HepG2 (cell line): Measurements from ENCODE around the gene APC2. TPM values are rescaled to one million over a fixed set of nuclear protein-coding genes. Genes with fewer than 3 reads are reported as not detected.

Experiments used
- BCLAF1 ChIP-seq: fragments of 450-650 bp; IDR thresholded peaks from 2 replicates; pipeline ENCODE4 v1.6.1; 2017; ENCODE audit warnings: mild to moderate bottlenecking
- CSRNP1 ChIP-seq: sonication (generic); formaldehyde crosslinking; IDR thresholded peaks from 2 replicates; pipeline ENCODE4 v1.8.1; 2023; ENCODE audit warnings: mild to moderate bottlenecking, missing genetic modification reagents
- HNRNPLL ChIP-seq: fragments of 200-400 bp; formaldehyde crosslinking; IDR thresholded peaks from 2 replicates; pipeline ENCODE4 v1.6.1; 2017; ENCODE audit warnings: mild to moderate bottlenecking, low read depth, low read length; ENCODE audit not compliant: poor library complexity, severe bottlenecking
- HOXA7 ChIP-seq: sonication (generic); formaldehyde crosslinking; IDR thresholded peaks from 2 replicates; pipeline ENCODE4 v1.8.1; 2022; ENCODE audit warnings: mild to moderate bottlenecking, missing genetic modification reagents, moderate library complexity
- RARA ChIP-seq: IDR thresholded peaks from 2 replicates; pipeline ENCODE4 v1.6.1; 2016; ENCODE audit warnings: missing genetic modification reagents, missing compliant biosample characterization
- RELA ChIP-seq: sonication (generic); formaldehyde crosslinking; IDR thresholded peaks from 2 replicates; pipeline ENCODE4 v1.4.0; 2020; ENCODE audit warnings: missing genetic modification reagents
- TP53 ChIP-seq: sonication (generic); formaldehyde crosslinking; conservative IDR thresholded peaks from 2 replicates; pipeline ENCODE4 v1.4.0; 2020; ENCODE audit warnings: missing genetic modification reagents
- ZBTB39 ChIP-seq: sonication (generic); formaldehyde crosslinking; IDR thresholded peaks from 2 replicates; pipeline ENCODE4 v1.5.0; 2020; ENCODE audit warnings: missing genetic modification reagents
- ZNF460 ChIP-seq: sonication (generic); formaldehyde crosslinking; IDR thresholded peaks from 2 replicates; pipeline ENCODE4 v1.5.1; 2020; ENCODE audit warnings: missing genetic modification reagents, mild to moderate bottlenecking, borderline replicate concordance
- ZNF761 ChIP-seq: sonication (generic); formaldehyde crosslinking; conservative IDR thresholded peaks from 2 replicates; pipeline ENCODE4 v1.4.0; 2020; ENCODE audit warnings: mild to moderate bottlenecking, missing genetic modification reagents
- ZSCAN20 ChIP-seq: sonication (generic); formaldehyde crosslinking; IDR thresholded peaks from 2 replicates; pipeline ENCODE4 v1.4.0; 2020; ENCODE audit warnings: missing genetic modification reagents, mild to moderate bottlenecking, borderline replicate concordance
- polyA plus RNA-seq, 8 experiments: library from polyadenylated mRNA; depleted of rRNA in 3 of 8; stranded (reverse) in 7 of 8; unstranded in 1 of 8; fragments of >200 nt; fragmentation: Illumina TruSeq in 4 of 8; extraction: Trizol in 4 of 8; gene quantifications; 2 replicates each; pipeline versions ENCODE4 v1.2.1 to v1.2.3, GENCODE V29; 2011 to 2016; ENCODE audit warnings: low read depth in 4 of 8, missing spikeins in 1 of 8, mixed read lengths in 1 of 8; ENCODE audit not compliant: insufficient read depth in 1 of 8
- total RNA-seq, 5 experiments: library from RNA; depleted of rRNA; stranded (reverse); fragments of >200 nt; fragmentation: Illumina TruSeq; extraction: Trizol; gene quantifications; 2 replicates each; pipeline ENCODE4 v1.2.3, GENCODE V29; 2016; ENCODE audit warnings: low read depth in 1 of 5
- TF ChIP-seq, protein P1 (sequence below): sonication (generic); formaldehyde crosslinking; IDR thresholded peaks from 2 replicates; pipeline ENCODE4 v1.5.0; 2020; ENCODE audit warnings: mild to moderate bottlenecking, missing genetic modification reagents, borderline replicate concordance
- TF ChIP-seq, protein P2 (sequence below): sonication (generic); formaldehyde crosslinking; IDR thresholded peaks from 2 replicates; pipeline ENCODE4 v1.4.0; 2020; ENCODE audit warnings: missing genetic modification reagents

APC2 gene
- total and polyA plus RNA-seq, 2 of the 13 experiments (the other 11 are each of a cell fraction or from before 2014, with no cell fraction given): 0.08 to 0.22 TPM

DNA sequence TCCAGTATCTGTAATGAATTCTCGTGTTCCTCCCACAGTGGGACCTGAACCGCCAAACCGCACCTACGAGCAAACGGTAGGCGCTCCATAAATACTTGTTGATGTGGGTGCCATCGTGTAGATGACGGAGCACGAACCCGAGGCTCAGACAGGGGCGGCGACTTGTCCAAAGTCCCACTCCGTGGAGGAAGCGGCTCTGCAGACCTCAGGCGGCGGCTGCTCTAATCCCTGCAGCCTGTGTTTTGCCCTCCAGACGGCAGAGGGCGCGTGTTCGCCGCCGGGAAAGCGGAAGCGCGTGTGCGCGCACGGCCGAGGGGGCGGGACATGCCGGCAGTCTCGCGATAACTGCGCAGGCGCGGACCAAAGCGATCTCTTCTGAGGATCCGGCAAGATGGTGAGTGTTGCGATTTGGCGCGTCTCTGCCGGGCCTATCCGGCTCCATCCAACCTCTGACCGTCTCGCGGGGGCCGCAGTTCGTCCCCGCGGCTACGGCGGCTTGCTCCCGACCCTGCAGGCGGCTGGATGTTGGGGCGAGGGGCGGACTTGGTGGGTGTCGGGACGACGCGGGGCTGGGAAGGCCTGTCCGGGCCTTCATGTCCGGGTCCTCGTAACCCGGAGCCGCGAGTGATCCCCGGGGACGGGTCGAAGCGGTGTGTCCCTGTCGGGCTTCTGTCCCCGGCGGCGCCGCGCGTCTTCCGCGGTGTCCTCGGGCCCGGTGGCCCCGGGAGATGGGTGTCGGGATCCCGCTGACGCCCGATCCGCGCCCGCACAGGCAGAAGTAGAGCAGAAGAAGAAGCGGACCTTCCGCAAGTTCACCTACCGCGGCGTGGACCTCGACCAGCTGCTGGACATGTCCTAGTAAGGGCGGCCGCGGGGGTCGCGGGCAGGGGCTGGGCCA, 11.6 kb upstream of the APC2 start, which contains the start of gene RPS15 (continued):
- TF ChIP-seq ZBTB39 (CRISPR knock-in tag) (no peak), ZSCAN20 (CRISPR knock-in tag) (peak; percentile 96), ZNF460 (peak; percentile 73; the same call in 1 of the 2 replicates), CSRNP1 (CRISPR knock-in tag) (peak; percentile 65), HNRNPLL (peak; percentile 80), BCLAF1 (no peak), ZNF761 (CRISPR knock-in tag) (peak; percentile 71; the same call in 1 of the 2 replicates), RARA (CRISPR knock-in tag) (peak; percentile 58; the same call in 1 of the 2 replicates), HOXA7 (CRISPR knock-in tag) (peak; percentile 94; the same call in 1 of the 2 replicates), TP53 (CRISPR knock-in tag) (peak; percentile 91; the same call in 1 of the 2 replicates), RELA (CRISPR knock-in tag) (no peak)
- TF ChIP-seq, protein P1, sequence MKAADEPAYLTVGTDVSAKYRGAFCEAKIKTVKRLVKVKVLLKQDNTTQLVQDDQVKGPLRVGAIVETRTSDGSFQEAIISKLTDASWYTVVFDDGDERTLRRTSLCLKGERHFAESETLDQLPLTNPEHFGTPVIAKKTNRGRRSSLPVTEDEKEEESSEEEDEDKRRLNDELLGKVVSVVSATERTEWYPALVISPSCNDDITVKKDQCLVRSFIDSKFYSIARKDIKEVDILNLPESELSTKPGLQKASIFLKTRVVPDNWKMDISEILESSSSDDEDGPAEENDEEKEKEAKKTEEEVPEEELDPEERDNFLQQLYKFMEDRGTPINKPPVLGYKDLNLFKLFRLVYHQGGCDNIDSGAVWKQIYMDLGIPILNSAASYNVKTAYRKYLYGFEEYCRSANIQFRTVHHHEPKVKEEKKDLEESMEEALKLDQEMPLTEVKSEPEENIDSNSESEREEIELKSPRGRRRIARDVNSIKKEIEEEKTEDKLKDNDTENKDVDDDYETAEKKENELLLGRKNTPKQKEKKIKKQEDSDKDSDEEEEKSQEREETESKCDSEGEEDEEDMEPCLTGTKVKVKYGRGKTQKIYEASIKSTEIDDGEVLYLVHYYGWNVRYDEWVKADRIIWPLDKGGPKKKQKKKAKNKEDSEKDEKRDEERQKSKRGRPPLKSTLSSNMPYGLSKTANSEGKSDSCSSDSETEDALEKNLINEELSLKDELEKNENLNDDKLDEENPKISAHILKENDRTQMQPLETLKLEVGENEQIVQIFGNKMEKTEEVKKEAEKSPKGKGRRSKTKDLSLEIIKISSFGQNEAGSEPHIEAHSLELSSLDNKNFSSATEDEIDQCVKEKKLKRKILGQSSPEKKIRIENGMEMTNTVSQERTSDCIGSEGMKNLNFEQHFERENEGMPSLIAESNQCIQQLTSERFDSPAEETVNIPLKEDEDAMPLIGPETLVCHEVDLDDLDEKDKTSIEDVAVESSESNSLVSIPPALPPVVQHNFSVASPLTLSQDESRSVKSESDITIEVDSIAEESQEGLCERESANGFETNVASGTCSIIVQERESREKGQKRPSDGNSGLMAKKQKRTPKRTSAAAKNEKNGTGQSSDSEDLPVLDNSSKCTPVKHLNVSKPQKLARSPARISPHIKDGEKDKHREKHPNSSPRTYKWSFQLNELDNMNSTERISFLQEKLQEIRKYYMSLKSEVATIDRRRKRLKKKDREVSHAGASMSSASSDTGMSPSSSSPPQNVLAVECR (CRISPR knock-in tag): peak; percentile 93
- TF ChIP-seq, protein P2, sequence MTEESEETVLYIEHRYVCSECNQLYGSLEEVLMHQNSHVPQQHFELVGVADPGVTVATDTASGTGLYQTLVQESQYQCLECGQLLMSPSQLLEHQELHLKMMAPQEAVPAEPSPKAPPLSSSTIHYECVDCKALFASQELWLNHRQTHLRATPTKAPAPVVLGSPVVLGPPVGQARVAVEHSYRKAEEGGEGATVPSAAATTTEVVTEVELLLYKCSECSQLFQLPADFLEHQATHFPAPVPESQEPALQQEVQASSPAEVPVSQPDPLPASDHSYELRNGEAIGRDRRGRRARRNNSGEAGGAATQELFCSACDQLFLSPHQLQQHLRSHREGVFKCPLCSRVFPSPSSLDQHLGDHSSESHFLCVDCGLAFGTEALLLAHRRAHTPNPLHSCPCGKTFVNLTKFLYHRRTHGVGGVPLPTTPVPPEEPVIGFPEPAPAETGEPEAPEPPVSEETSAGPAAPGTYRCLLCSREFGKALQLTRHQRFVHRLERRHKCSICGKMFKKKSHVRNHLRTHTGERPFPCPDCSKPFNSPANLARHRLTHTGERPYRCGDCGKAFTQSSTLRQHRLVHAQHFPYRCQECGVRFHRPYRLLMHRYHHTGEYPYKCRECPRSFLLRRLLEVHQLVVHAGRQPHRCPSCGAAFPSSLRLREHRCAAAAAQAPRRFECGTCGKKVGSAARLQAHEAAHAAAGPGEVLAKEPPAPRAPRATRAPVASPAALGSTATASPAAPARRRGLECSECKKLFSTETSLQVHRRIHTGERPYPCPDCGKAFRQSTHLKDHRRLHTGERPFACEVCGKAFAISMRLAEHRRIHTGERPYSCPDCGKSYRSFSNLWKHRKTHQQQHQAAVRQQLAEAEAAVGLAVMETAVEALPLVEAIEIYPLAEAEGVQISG (CRISPR knock-in tag): peak; percentile 100
